ENCODE results near the gene XRCC4.
"Not testable (repeated sequence)": the region's sequence is repeated elsewhere in the genome, so short reads cannot be mapped to it uniquely, and the experiment has no call there.

Gene XRCC4

DNA sequence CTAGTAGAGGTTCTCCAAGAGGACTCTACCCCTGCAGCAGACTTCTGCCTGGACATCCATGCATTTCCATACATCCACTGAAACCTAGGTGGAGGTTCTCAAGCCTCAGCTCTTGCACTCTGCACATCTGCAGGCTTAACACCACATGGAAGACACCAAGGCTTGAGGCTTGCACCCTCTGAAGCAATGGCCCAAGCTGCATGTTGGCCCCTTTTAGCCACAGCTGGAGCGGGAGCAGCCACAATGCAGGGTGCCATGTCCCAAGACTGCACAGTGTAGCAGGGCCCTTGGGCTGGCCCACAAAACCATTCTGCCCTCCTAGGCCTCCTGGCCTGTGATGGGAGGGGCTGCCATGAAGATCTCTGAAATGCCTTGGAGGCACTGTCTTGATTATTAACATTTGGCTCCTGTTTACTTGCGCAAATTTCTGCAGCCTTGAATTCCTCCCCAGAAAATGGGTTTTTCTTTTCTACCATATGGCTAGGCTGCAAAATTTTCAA, 271.0 kb downstream of the XRCC4 start:
- DNase-seq (ENCODE audit: low read depth in 2 of 2) = no peak

GRCh38 chr5:83353231-83353630, 275.9 kb downstream of the XRCC4 start:
- no peak for DNase-seq (ENCODE audit: low read depth in 2 of 2)

- DNase-seq (ENCODE audit: low read depth in 2 of 2) = no peak
Measured at GRCh38 chr5:83353774-83354173, 276.4 kb downstream of the XRCC4 start.

DNA sequence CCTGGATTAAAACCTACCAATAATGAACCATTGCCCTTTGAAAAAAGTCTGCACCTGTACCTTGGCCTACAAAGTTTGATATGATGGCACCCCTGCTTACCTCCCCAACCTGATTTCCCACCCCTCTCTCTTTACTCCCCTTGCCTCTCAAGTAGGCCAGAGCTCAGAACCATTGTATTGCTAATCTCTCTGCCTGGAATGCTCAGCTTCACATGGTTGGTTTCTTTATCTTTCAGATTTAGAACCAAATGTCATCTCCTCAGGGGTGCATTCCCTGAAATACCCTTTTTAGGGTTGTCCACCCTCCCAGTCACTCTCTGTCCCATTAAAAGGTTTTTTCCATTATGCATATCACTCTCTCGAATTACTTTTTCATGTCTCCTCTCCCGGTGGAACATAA, 277.6 kb downstream of the XRCC4 start:
- DNase-seq (ENCODE audit: low read depth in 2 of 2) = no peak

- not testable (repeated sequence) for DNase-seq (ENCODE audit: low read depth in 2 of 2)
Measured at GRCh38 chr5:83355482-83356014, 278.2 kb downstream of the XRCC4 start.

GRCh38 chr5:83357621-83358231, 280.4 kb downstream of the XRCC4 start:
- no peak for DNase-seq (ENCODE audit: low read depth in 2 of 2)

DNA sequence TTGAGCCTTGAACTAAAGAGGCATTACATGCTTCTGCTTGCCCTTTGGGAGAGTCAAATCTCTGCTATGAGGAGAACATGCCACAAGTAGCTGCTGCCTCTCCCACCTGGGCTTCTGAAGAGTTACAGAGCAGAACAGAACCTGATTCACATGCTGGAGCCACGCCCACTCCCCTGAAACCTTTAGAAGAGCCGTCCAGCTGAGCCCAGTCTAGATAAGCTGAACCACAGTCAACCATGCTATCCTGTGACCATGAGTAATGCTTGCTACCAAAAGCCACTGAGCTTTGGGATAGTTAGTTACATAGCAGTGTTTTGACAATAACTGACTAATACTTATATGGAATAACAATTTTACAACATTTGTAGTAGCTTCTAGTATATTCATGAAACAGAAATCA, 283.2 kb downstream of the XRCC4 start:
- no peak for DNase-seq (ENCODE audit: low read depth in 2 of 2)

GRCh38 chr5:83362526-83362925, 285.2 kb downstream of the XRCC4 start:
- DNase-seq (ENCODE audit: low read depth in 2 of 2) = no peak

DNA sequence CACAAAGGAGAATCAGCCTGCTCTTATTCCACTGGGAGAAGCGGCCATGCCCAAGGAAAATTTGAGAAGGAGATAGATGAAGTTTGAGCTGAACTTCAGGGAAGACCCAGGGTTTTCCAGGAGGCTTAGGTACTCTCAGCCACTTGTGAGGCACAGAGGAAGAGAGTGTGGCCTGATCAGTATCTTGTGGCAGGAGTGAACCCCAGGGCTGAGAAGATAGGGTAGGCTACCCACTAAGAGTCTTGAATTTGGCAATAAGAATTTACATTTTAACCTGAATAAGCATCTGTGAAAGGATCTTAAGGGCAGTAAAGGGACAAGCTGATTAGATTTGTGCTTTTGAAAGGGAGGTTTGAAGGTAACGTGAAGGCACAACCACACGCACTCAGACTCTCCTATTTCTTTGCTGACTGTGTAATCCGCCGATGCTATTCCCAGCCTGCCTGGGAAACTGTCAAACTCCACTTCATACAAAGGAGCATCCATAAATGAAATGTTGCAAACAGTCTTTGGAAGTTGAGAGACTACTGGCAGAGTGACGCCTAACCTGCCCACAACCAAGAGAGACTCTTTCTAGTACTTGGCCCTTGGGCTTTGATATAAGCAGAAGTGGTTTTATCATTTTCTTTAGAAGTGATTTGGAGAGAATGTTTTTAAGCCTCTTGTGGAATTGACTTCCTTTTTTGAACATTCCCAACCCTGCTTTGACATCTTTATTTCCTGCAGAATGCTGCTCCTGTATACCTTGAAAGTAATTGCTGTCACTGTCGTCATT, 286.0 kb downstream of the XRCC4 start:
- DNase-seq (ENCODE audit: low read depth in 2 of 2) = no peak

DNA sequence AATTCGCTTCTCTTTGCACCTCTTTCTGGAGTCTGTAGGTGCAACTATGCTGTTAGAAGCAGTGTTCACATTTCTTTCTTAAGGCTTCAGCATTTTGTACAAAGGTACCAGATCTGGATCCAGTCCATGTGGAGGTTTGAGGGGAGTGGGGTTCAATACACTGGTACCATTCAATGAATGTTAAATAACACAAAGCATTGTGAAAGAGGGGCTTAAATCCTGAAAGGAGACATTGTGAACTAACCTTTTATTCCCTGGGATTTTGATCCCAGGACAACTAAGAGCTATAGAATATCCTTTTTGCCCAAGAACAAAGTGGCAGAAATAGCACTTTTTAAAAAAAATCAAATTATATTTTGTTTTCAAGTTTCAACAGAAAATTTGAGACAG, 286.5 kb downstream of the XRCC4 start:
- no peak for DNase-seq (ENCODE audit: low read depth in 2 of 2)

- DNase-seq (ENCODE audit: low read depth in 2 of 2) = no peak
Measured at GRCh38 chr5:83364312-83365299, 287.3 kb downstream of the XRCC4 start.

- DNase-seq (ENCODE audit: low read depth in 2 of 2) = no peak
Measured at GRCh38 chr5:83368319-83368718, 291.0 kb downstream of the XRCC4 start.

DNA sequence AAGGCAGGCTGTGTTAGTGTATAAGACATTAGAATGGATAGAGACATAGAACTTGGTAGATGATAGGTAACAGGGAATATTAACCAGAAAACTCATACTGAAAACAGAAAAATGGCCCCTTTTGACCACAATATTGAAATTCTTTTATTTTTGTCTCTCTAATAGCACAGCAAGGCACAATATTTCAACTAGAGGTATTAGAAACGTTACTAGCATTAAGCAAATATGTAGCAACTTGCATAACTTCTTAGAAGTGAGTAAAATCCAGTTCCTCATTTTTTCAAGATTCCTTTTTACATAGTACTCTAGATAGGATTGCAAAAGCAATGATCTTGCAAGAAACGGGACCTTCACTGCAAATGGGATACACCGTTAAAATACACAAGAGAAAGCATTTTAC, 291.5 kb downstream of the XRCC4 start:
- DNase-seq (ENCODE audit: low read depth in 2 of 2) = no peak

DNA sequence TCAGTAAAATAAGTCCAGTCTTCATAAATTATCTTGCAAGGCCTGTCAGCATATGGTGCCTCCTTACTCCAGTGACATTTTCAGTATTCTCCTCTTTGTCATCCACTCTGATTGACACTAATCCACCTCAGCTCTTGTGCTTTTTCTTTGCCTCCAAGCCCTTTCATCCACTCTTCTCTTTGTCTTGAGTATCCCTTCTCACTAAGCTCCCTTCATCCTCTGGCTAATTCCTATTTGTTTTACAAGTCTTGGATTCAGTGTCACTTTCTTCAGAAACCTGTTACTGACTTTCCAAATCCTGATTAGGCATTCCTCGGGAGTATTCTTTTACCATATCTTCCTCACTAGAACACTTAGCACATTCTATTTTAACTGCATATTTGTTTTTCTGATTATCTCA, 293.6 kb downstream of the XRCC4 start:
- DNase-seq (ENCODE audit: low read depth in 2 of 2) = no peak

DNA sequence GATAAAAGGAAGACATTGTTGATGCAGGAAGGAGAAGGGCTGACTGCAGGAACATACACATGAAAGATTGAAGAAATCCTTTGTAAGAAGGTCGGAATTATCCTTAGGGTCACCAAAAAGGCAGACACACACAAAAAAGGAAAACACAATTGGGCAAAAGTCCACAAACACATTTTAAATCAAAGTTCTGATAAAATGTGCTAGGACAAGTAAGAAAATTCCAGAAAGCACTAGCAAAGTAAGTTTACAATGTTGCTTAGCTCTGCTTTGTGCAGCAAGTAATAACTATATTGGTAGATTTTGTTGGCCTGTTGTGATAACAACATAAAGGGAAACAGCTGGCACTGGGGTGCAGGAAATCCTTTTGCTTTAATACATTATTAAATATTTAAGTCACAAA, 294.4 kb downstream of the XRCC4 start:
- no peak for DNase-seq (ENCODE audit: low read depth in 2 of 2)

DNA sequence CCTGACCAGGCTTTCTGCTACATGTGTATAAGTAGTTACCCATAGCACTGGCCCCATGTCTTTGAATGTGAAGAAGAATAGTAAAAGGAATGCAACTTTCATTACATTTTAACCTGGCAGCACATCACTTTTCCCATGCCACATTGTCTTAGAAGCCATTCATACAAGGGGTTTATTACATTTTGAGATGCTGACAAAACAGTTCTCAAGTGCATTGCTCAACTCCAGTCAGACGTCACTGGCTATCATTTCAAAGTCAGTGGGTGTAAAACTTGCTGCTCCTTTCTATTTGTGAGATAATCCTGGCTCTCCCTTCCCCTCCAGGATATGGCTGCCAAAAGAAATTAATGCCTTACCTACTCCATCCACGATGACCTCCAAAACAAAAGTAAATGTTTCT, 297.2 kb downstream of the XRCC4 start:
- no peak for DNase-seq (ENCODE audit: low read depth in 2 of 2)

DNA sequence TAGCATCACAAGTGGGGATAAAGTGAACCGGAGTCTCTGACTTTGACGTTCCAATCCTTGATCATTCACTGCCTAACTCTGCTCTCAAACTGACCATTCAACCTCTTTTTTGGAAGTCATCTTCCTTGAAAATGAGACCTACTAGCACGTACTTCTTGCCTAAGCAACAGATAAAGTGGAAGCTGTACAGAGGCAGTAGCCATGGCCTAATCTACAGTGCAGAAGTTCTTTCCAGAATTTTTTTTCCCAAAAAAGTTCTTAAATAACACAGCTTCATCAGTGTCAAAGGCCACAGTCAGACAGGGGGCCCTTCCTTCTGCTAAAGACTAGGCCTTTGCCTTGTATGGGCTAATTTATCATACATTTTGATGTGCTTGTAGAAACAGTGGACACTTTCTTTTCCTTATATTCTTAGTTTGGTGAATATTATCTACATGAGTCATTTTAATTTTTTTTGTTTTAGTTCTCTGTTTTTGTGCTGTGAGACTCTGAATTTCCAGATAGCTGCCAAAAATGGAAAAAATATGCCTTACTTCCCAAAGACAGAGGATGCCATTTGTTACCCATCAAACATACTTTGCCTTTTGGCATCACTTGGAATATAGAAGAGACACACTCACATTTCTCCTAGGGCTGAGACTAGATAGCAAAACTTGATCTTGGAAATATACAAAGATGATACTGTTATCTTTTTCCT, 297.9 kb downstream of the XRCC4 start:
- DNase-seq (ENCODE audit: low read depth in 2 of 2) = no peak

- no peak for DNase-seq (ENCODE audit: low read depth in 2 of 2)
Measured at GRCh38 chr5:83376461-83376860, 299.1 kb downstream of the XRCC4 start.

DNA sequence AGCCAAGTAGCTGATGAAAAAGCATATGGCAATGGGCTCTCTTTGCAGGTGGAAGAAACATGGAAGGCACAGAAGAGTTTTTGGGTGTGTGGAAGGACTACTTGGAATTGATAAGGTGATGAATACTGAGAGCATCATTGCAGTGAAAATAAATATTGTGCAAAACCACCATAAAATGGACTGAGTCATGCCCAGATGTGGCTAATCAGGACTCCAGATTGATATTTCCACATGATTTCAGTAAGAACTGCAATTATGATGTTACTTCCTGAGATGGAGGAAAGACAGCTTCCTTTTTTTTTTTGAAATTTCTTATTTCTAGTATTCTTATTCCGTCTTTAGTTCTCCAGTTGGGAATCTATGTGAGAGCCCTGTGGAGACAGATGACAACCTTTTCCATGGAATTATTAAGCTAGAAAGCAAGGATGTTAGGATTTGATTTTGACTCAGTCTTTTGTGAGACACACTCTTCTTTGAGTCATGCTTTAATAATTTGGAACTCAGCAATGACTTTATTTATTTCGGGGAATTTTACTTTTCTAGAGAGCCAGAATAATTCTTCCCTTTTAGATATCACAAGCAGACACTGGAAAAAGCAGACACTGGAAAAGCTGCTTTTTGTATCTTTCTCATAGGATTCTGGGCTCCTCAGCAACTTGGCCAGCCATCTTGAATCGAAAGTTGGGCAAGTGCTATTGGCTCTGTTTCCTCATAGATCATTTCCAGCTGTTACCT, 300.0 kb downstream of the XRCC4 start:
- no peak for DNase-seq (ENCODE audit: low read depth in 2 of 2)

GRCh38 chr5:83378624-83379289, 301.4 kb downstream of the XRCC4 start:
- no peak for DNase-seq (ENCODE audit: low read depth in 2 of 2)

Measured in stimulated activated CD4-positive, alpha-beta T cell treated with anti-CD3 and anti-CD28 coated beads, Interleukin-4, amount 100 ng/mL, for 48 hours (primary cell).